OCI-LY7 (cell line): ENCODE measurements around the gene RMDN3.

Experiments used
- CTCF ChIP-seq: fragments of 200-600 bp; sonication (generic); conservative IDR thresholded peaks from 2 replicates; pipeline ENCODE4 v1.5.1; 2014; ENCODE audit warnings: mild to moderate bottlenecking, antibody characterized with exemption, low read length, moderate library complexity, mixed read lengths
- EZH2phosphoT487 ChIP-seq: fragments of 200-600 bp; sonication (generic); IDR thresholded peaks from 2 replicates; pipeline ENCODE4 v1.6.1; 2018; ENCODE audit warnings: low read depth, borderline replicate concordance, mild to moderate bottlenecking, mixed run types, antibody characterized with exemption, low read length, moderate library complexity, mixed read lengths

GRCh38 chr15:40736575-40736974, 18.5 kb downstream of the RMDN3 start:
- TF ChIP-seq CTCF (no peak), EZH2phosphoT487 (no peak)
